H1 (cell line): Measurements from ENCODE around the gene PLK1. TPM values are rescaled to one million over a fixed set of nuclear protein-coding genes. Genes with fewer than 3 reads are reported as not detected.

ENCODE experiments used
- CTCF ChIA-PET: fragments of 300-600 bp; sonication (Branson Sonifier 250); formaldehyde crosslinking; loops from one replicate; lab custom pipeline; 2021; ENCODE audit not compliant: partially characterized antibody; lab: Charles Lee
- POLR2A ChIA-PET: fragments of 300-600 bp; sonication (Branson Sonifier 250); formaldehyde crosslinking; loops from one replicate; lab custom pipeline; 2021; ENCODE audit warnings: inconsistent platforms; ENCODE audit not compliant: partially characterized antibody; lab: Charles Lee
- DNase-seq, 2 experiments: peaks; one replicate each; pipeline versions ENCODE4 v3.0.0 to v3.0.0-alpha.2; 2010 to 2022; ENCODE audit warnings: low spot score in 2 of 2, low read depth in 1 of 2, mixed read lengths in 1 of 2
- FAIRE-seq: peaks from 2 replicates; lab custom pipeline; 2011; peaks lifted over from hg19 to GRCh38; lab: Jason Lieb, UNC
- H2AFZ ChIP-seq: 2 replicates; pipeline ENCODE4 v1.8.1; 2012; ENCODE audit warnings: low read length, inconsistent platforms
- H2AK5ac ChIP-seq: 2 replicates; pipeline ENCODE4 v1.6.1; 2013; ENCODE audit warnings: low read depth, low read length
- H2BK120ac ChIP-seq: replicated peaks from 2 replicates; pipeline ENCODE3; 2013; ENCODE audit warnings: low read depth, low read length, inconsistent platforms
- H2BK12ac ChIP-seq: 2 replicates; pipeline ENCODE4 v1.6.1; 2013; ENCODE audit warnings: low read depth, low read length
- H2BK15ac ChIP-seq: 2 replicates; pipeline ENCODE4 v1.6.1; 2013; ENCODE audit warnings: low read length
- H2BK20ac ChIP-seq: 2 replicates; pipeline ENCODE4 v1.6.1; 2013; ENCODE audit warnings: low read length
- H2BK5ac ChIP-seq: 2 replicates; pipeline ENCODE4 v1.6.1; 2013; ENCODE audit warnings: low read depth, low read length
- H3K14ac ChIP-seq: 2 replicates; pipeline ENCODE4 v1.6.1; 2013; ENCODE audit warnings: inconsistent platforms; ENCODE audit not compliant: insufficient read length
- H3K18ac ChIP-seq: 2 replicates; pipeline ENCODE4 v1.6.1; 2013; ENCODE audit warnings: low read length; ENCODE audit errors: extremely low read depth
- H3K23ac ChIP-seq: 2 replicates; pipeline ENCODE4 v1.6.1; 2013; ENCODE audit warnings: inconsistent platforms; ENCODE audit not compliant: insufficient read length
- H3K23me2 ChIP-seq: 2 replicates; pipeline ENCODE4 v1.6.1; 2013; ENCODE audit warnings: low read depth, low read length
- H3K27ac ChIP-seq: 2 replicates; pipeline ENCODE4 v1.6.1; 2011; ENCODE audit warnings: low read depth, low read length, inconsistent platforms
- H3K27me3 ChIP-seq, 4 experiments: replicated peaks in 1 of 4; 1 replicate in 1 of 4; 2 replicates in 3 of 4; pipeline versions ENCODE4 v1.6.1 to v1.8.1; 2011 to 2013; ENCODE audit warnings: low read length in 3 of 4, mild to moderate bottlenecking in 3 of 4, inconsistent platforms in 2 of 4, mixed read lengths in 2 of 4, moderate library complexity in 1 of 4; ENCODE audit not compliant: control insufficient read depth in 3 of 4, insufficient read depth in 3 of 4; ENCODE audit errors: extremely low read depth in 1 of 4
- H3K36me3 ChIP-seq, 4 experiments: 2 replicates each; pipeline versions ENCODE4 v1.6.1 to v1.8.1; 2011 to 2013; ENCODE audit warnings: mild to moderate bottlenecking in 4 of 4, low read length in 3 of 4, moderate library complexity in 2 of 4, control low read depth in 1 of 4, inconsistent platforms in 1 of 4; ENCODE audit not compliant: insufficient read depth in 4 of 4, control insufficient read depth in 2 of 4
- H3K4ac ChIP-seq: replicated peaks from 2 replicates; pipeline ENCODE3; 2013; ENCODE audit warnings: low read length, low read depth, mixed read lengths, inconsistent platforms; ENCODE audit not compliant: insufficient read length
- H3K4me1 ChIP-seq, 4 experiments: replicated peaks in 1 of 4; 1 replicate in 1 of 4; 2 replicates in 3 of 4; pipeline versions ENCODE4 v1.6.1 to v1.8.1; 2011 to 2013; ENCODE audit warnings: low read length in 3 of 4, inconsistent platforms in 2 of 4, mixed read lengths in 1 of 4; ENCODE audit not compliant: insufficient read depth in 4 of 4, control insufficient read depth in 3 of 4
- H3K4me2 ChIP-seq, 2 experiments: 2 replicates each; pipeline versions ENCODE4 v1.6.1 to v1.8.1; 2011 to 2013; ENCODE audit warnings: low read depth in 2 of 2, low read length in 2 of 2, control low read depth in 1 of 2, inconsistent platforms in 1 of 2, mild to moderate bottlenecking in 1 of 2; ENCODE audit not compliant: insufficient read depth in 1 of 2
- H3K4me3 ChIP-seq, 4 experiments: fragments of 200-600, 300-600 bp in 1 of 4; sonication (generic), shearing (Covaris generic), sonication (Bioruptor Twin) in 1 of 4; 2 replicates each; pipeline versions ENCODE4 v1.5.1 to v1.8.1; 2011 to 2016; ENCODE audit warnings: low read length in 4 of 4, low read depth in 3 of 4, control low read depth in 2 of 4, inconsistent platforms in 2 of 4, mild to moderate bottlenecking in 2 of 4, mixed read lengths in 1 of 4, moderate library complexity in 1 of 4; ENCODE audit not compliant: insufficient read depth in 2 of 4; ENCODE audit errors: extremely low read depth in 1 of 4
- H3K56ac ChIP-seq: replicated peaks from 2 replicates; pipeline ENCODE3; 2013; ENCODE audit warnings: low read depth, mild to moderate bottlenecking, mixed read lengths, low read length, inconsistent platforms; ENCODE audit not compliant: insufficient read length
- H3K79me1 ChIP-seq: 2 replicates; pipeline ENCODE4 v1.6.1; 2013; ENCODE audit warnings: low read depth, low read length, control low read depth
- H3K79me2 ChIP-seq, 2 experiments: 2 replicates each; pipeline versions ENCODE4 v1.6.1 to v1.8.1; 2012 to 2013; ENCODE audit warnings: low read length in 2 of 2, mild to moderate bottlenecking in 2 of 2, inconsistent platforms in 1 of 2; ENCODE audit not compliant: insufficient read depth in 2 of 2, control insufficient read depth in 1 of 2
- H3K9ac ChIP-seq, 4 experiments: replicated peaks in 1 of 4; 1 replicate in 1 of 4; 2 replicates in 3 of 4; pipeline versions ENCODE4 v1.6.1 to v1.8.1; 2011 to 2013; ENCODE audit warnings: low read depth in 3 of 4, low read length in 3 of 4, control low read depth in 2 of 4, mild to moderate bottlenecking in 2 of 4, moderate library complexity in 2 of 4, inconsistent platforms in 1 of 4; ENCODE audit errors: extremely low read depth in 1 of 4
- H3K9me3 ChIP-seq, 2 experiments: 2 replicates each; pipeline versions ENCODE4 v1.6.1 to v1.8.1; 2012 to 2013; ENCODE audit warnings: mild to moderate bottlenecking in 2 of 2, moderate library complexity in 2 of 2, control low read depth in 1 of 2, inconsistent platforms in 1 of 2, low read depth in 1 of 2, low read length in 1 of 2, mixed read lengths in 1 of 2; ENCODE audit not compliant: insufficient read depth in 2 of 2
- H4K20me1 ChIP-seq, 2 experiments: replicated peaks in 1 of 2; 2 replicates each; pipeline versions ENCODE3 to v1.8.1; 2011 to 2013; ENCODE audit warnings: inconsistent platforms in 2 of 2, low read length in 2 of 2, mild to moderate bottlenecking in 1 of 2; ENCODE audit not compliant: insufficient read depth in 2 of 2, control insufficient read depth in 1 of 2
- H4K5ac ChIP-seq: 2 replicates; pipeline ENCODE4 v1.6.1; 2013; ENCODE audit warnings: low read length, low read depth, mixed read lengths, inconsistent platforms; ENCODE audit not compliant: insufficient read length
- H4K8ac ChIP-seq: 2 replicates; pipeline ENCODE4 v1.8.0; 2013; ENCODE audit warnings: mild to moderate bottlenecking, moderate library complexity, low read length, inconsistent platforms; ENCODE audit not compliant: insufficient read depth; ENCODE audit errors: extremely low read depth
- H4K91ac ChIP-seq: replicated peaks from 2 replicates; pipeline ENCODE3; 2013; ENCODE audit warnings: low read length, mixed read lengths, inconsistent platforms; ENCODE audit not compliant: insufficient read length
- JUND ChIP-seq: IDR thresholded peaks from 2 replicates; pipeline ENCODE4 v1.6.1; 2011; ENCODE audit warnings: mild to moderate bottlenecking, improper control_type of control experiment, low read length
- RBBP5 ChIP-seq: IDR thresholded peaks from 2 replicates; pipeline ENCODE4 v1.7.1; 2012; ENCODE audit warnings: low read depth, mild to moderate bottlenecking, inconsistent platforms, low read length, moderate library complexity, borderline replicate concordance
- WGBS, 2 experiments: shearing (Covaris generic) in 1 of 2; methylation state at CpG; one replicate each; pipeline versions ENCODE4 v1.1.6 to v1.1.7; 2013 to 2015; ENCODE audit warnings: low lambda C conversion rate in 2 of 2, mixed read lengths in 2 of 2, inconsistent platforms in 1 of 2, low coverage in 1 of 2, missing lambda C conversion rate in 1 of 2; ENCODE audit not compliant: insufficient replicate concordance in 2 of 2, insufficient coverage in 1 of 2, insufficient read length in 1 of 2; ENCODE audit errors: extremely low coverage in 1 of 2, missing lambda C conversion rate in 1 of 2; 5-methylcytosine and 5-hydroxymethylcytosine counted together
- polyA plus RNA-seq, 7 experiments: library from polyadenylated mRNA; depleted of rRNA in 3 of 7; stranded (reverse) in 5 of 7; unstranded in 2 of 7; fragments of >200 nt in 5 of 7; fragments of 200-250 nt in 2 of 7; gene quantifications; 1 replicate in 5 of 7; 2 replicates in 1 of 7; 4 replicates in 1 of 7; pipeline versions ENCODE4 v1.2.1 to v1.2.3, GENCODE V29; 2011 to 2013; ENCODE audit warnings: missing spikeins in 2 of 7, mixed read lengths in 2 of 7
- total RNA-seq: library from RNA; stranded (reverse); fragmentation: NEBNext Ultra II Directional; extraction: Animal tissue kit (Norgen Biotek cat#: 25700); gene quantifications from 2 replicates; pipeline ENCODE4 v1.2.1, GENCODE V29; 2021

The PLK1 gene
- total and polyA plus RNA-seq, 2 of the 8 experiments (the other 6 are each of a cell fraction or from before 2014, with no cell fraction given): 127 to 139 TPM

- Histone ChIP-seq H3K36me3 (no peaks in the 10 kb centered on the region), H3K9ac (no peak overlapping the region), H3K14ac (no peak overlapping the region), H3K4me3 (no peak overlapping the region), H2AK5ac (no peak overlapping the region), H3K27me3 (no peaks in the 10 kb centered on the region), H3K4me2 (peak overlapping the region in 1 of 2 experiments; percentile 26; a peak in 1 of 4 replicates), H4K5ac (no peak overlapping the region), H4K8ac (no peak overlapping the region), H2BK15ac (no peak overlapping the region), H3K4ac (no peak overlapping the region), H3K27ac (no peak overlapping the region), H2BK12ac (no peak overlapping the region), H2BK120ac (no peak overlapping the region), H3K18ac (peak overlapping the region; percentile 43; the same call in 1 of the 2 replicates), H2BK5ac (no peak overlapping the region), H3K79me2 (no peaks in the 10 kb centered on the region), H2AFZ (peak overlapping the region; percentile 55; the same call in 1 of the 2 replicates), H3K56ac (no peak overlapping the region), H4K20me1 (no peaks in the 10 kb centered on the region), H3K23ac (no peak overlapping the region), H3K4me1 (peaks cover 0 to 2% (median 0%) of the 10 kb centered on the region in 4 experiments; a peak in 5 of 7 replicates), H3K23me2 (peaks cover 2% of the 10 kb centered on the region; the same call in 1 of the 2 replicates), H2BK20ac (0 out of 2 replicates have a peak overlapping the region, but pooled peaks have one; percentile 16), H3K79me1 (no peaks in the 10 kb centered on the region), H4K91ac (peak overlapping the region; percentile 41), H3K9me3 (no peaks in the 10 kb centered on the region)
- WGBS, 2 experiments: 72 to 100% methylated on average over 1 to 10 of the region's 10 CpGs
- FAIRE-seq (no peak), DNase-seq (no peak)
- no peak for TF ChIP-seq JUND
- TF ChIP-seq RBBP5: 0 out of 2 replicates have a peak, but pooled peaks have one; percentile 40
- POLR2A ChIA-PET: interaction anchor here (2.8 kb wide), 1 partner anchor 27 kb away, joined by 8 read pairs; no protein-coding TSS in a partner anchor
- CTCF ChIA-PET: interaction anchor here (0.6 to 2.1 kb wide), 19 partner anchors 9 to 487 kb away, joined by 3 to 11 read pairs (median 3); partner anchors contain the start of gene ERN2
Measured at GRCh38 chr16:23728112-23728477, 49.4 kb downstream of the PLK1 start.
